GM13977 (cell line): ENCODE measurements around the gene COL8A2.

ENCODE experiments used
- DNase-seq: peaks from one replicate; pipeline ENCODE4 v3.0.0; 2012; ENCODE audit warnings: low spot score
- CTCF ChIP-seq: IDR thresholded peaks from 2 replicates; pipeline ENCODE4 v1.5.1; 2012; ENCODE audit warnings: mild to moderate bottlenecking, control low read depth; ENCODE audit not compliant: insufficient read depth; ENCODE audit errors: extremely low read depth, missing control alignments
- in situ Hi-C: fragments of 300-500 bp; cut with MboI; formaldehyde crosslinking; loops from one replicate; pipeline ENCODE4 v1.12.0; 2022; ENCODE audit warnings: low sequenced_read_pairs, low pct_unique_long_range_greater_than_20kb, mixed read lengths, inconsistent platforms; ENCODE audit not compliant: unreplicated experiment

Gene COL8A2

GRCh38 chr1:36098650-36099365 lies 26.2 kb downstream of the COL8A2 start:
- TF ChIP-seq CTCF, result no peak
- DNase-seq, result no peak
- in situ Hi-C loops, result loop anchor here (10.0 kb wide), 1 partner anchor 86 kb away; no protein-coding TSS in a partner anchor

- in situ Hi-C loops, result loop anchor here (10.0 kb wide), 1 partner anchor 87 kb away; no protein-coding TSS in a partner anchor
- TF ChIP-seq CTCF, result no peak
These were observed 27.1 kb downstream of the COL8A2 start for GRCh38 chr1:36097693-36098585.

GRCh38 chr1:36096500-36097432 lies 28.3 kb downstream of the COL8A2 start:
- no peak for DNase-seq
- in situ Hi-C loops, result loop anchor here (10.0 kb wide), 1 partner anchor 88 kb away; no protein-coding TSS in a partner anchor
- no peak for TF ChIP-seq CTCF

More at GRCh38 chr1:36097693-36098585, 27.1 kb downstream of the COL8A2 start:
- DNase-seq, result no peak

GRCh38 chr1:36095760-36096405 lies 29.1 kb downstream of the COL8A2 start:
- no peak for TF ChIP-seq CTCF
- no peak for DNase-seq
- in situ Hi-C loops, result loop anchor here (10.0 kb wide), 1 partner anchor 89 kb away; no protein-coding TSS in a partner anchor

- TF ChIP-seq CTCF, result no peak
- DNase-seq, result no peak
- in situ Hi-C loops, result loop anchor here (10.0 kb wide), 1 partner anchor 90 kb away; no protein-coding TSS in a partner anchor
These were observed 30.4 kb downstream of the COL8A2 start for GRCh38 chr1:36094621-36095061.
